GM19463 (cell line): ENCODE data around the gene RPN2.

Source experiments
- ATAC-seq: cut with Tn5 transposase; IDR thresholded peaks from one replicate; pipeline ENCODE4 v1.9.1; 2021; ENCODE audit warnings: mild to moderate bottlenecking, moderate library complexity; ENCODE audit not compliant: unreplicated experiment

RPN2 gene

DNA sequence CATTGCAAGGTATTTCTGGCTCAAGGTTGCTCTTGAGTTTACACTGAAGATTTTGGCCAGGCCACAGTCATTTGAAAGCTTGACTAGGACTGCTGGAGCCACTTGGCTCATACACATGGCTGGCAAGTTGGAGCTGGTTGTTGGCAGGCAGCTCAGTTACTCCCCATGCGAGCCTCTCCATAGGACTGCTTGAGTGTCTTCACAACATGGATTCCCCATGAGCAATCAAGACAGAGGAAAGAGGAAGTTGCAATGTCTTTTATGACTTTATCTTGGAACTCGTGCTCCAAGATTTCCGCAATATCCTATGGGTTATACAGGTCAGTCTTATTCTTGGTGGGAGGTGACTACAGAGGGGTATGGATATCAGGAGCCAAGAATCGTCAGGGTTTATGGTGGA lies 109.0 kb downstream of the RPN2 start:
- no peak for ATAC-seq

DNA sequence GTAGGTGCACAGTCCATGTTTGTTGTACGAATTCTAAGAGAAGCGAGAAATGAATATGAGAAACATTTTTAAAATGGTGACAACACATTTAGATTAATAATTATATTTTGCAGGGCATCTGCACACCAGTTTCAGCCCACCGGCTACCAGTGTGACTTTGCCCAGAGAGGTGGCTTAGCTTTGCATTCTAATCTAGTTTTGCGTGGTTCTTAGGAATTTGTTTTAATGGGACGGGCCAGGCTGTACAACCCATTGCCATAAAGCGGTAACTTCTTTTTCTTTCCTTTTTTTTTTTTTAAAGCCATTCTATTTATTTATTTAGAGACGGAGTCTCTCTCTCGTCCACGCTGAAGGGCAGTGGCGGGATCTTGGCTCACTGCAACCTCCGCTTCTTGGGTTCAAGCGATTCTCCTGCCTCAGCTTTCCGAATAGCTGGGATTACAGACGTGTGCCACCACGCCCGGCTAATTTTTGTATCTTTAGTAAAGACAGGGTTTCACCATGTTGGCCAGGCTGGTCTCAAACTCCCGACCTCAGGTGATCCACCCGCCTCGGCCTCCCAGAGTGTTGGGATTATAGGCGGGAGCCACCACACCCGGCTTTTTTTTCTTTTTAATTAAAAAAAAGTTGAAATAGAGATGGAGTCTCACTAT lies 111.2 kb downstream of the RPN2 start:
- ATAC-seq = no peak
